ENCODE measurements around the gene DEDD2.

The DEDD2 gene

DNA sequence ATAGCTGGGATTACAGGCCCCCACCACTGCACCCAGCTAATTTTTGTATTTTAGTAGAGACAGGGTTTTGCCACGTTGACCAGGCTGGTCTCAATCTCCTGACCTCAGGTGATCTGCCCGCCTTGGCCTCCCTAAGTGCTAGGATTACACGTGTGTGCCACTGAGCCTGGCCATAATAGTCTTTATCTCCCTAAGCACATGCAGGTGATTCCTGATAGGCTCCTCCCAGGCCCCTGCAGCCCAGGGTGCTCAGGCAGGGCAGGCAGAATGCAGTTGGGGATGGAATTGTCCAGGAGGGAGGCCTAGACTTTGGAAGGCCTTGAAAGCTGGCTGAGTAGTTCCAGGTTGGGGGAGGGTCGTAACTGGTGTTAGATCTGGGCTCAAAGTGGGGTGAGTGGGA is 11.2 kb upstream of the DEDD2 start:
- no peak for DNase-seq (ENCODE audit: low read depth in 2 of 2)

DNA sequence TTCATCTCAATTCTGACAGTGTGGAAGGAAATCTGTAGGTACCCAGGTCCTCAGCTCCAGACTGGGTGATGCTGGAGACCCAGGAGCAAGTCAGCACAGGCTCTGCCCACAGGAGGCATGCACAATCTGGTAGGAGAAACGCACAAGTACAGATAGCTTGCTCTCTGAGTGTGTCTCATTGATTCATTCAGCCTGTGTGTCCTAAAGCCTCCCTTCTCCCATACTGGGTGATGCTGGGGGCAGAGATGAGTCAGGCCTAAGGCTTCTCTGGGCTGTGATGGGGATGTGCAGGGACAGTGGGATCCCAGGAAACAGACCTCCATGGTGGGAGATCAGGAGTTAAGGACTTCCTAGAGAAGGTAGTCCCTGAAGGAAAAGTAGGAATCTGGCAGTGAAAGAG is 9.4 kb upstream of the DEDD2 start:
- no peak for DNase-seq (ENCODE audit: low read depth in 2 of 2)

DNA sequence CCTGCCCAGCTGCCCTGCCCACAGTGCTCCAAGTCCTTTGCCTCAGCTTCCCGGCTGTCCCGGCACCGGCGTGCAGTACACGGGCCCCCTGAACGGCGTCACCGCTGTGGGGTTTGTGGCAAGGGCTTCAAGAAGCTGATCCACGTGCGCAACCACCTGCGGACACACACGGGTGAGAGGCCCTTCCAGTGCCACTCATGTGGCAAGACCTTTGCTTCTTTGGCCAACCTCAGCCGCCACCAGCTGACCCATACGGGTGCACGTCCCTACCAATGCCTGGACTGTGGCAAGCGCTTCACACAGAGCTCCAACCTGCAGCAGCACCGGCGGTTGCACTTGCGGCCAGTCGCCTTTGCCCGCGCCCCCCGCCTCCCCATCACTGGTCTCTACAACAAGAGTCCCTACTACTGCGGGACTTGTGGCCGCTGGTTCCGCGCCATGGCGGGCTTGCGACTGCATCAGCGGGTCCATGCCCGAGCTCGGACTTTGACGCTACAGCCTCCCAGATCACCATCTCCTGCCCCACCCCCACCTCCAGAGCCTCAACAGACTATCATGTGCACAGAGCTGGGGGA is 8.3 kb upstream of the DEDD2 start:
- DNase-seq (ENCODE audit: low read depth in 2 of 2), result no peak

DNA sequence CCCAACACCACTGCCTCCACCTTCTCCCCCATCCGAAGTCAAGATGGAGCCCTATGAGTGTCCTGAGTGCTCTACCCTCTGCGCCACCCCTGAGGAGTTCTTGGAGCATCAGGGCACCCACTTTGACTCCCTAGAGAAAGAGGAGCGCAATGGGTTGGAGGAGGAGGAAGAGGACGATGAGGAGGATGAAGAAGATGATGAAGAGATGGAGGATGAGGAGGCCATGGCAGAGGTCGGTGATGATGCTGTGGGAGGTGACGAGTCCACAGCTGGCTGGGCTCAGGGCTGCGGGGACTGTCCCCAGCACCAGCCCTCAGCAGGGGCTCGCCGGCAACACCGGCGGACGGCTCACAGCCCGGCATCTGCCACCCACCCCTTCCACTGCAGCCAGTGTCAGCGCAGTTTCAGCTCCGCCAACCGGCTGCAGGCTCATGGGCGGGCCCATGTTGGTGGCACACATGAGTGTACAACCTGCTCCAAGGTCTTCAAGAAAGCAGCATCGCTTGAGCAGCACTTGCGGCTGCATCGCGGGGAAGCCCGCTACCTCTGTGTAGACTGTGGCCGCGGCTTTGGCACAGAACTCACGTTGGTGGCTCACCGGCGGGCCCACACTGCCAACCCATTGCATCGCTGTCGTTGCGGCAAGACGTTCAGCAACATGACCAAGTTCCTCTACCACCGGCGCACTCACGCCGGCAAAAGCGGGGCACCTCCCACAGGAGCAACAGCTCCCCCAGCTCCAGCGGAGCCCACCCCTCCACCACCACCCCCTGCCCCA is 7.7 kb upstream of the DEDD2 start:
- DNase-seq (ENCODE audit: low read depth in 2 of 2), result no peak

DNA sequence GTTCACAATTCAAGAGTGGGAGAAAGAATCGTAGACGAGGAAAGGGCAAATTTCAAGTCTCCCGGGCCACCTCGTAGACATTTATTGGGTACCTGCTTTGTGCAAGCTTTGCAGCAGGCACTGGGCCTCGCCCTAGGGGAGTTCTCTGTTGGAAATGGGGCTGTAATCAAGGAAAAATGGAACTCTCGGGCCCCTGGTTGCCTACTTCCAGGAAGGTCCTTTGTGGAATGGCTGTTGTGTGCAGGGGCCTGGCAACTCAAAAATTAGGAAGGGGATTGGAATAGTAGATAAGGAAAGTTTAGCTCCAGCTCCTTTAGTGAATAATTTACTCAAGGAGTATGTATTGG is 3.2 kb upstream of the DEDD2 start:
- no peak for DNase-seq (ENCODE audit: low read depth in 2 of 2)

DNA sequence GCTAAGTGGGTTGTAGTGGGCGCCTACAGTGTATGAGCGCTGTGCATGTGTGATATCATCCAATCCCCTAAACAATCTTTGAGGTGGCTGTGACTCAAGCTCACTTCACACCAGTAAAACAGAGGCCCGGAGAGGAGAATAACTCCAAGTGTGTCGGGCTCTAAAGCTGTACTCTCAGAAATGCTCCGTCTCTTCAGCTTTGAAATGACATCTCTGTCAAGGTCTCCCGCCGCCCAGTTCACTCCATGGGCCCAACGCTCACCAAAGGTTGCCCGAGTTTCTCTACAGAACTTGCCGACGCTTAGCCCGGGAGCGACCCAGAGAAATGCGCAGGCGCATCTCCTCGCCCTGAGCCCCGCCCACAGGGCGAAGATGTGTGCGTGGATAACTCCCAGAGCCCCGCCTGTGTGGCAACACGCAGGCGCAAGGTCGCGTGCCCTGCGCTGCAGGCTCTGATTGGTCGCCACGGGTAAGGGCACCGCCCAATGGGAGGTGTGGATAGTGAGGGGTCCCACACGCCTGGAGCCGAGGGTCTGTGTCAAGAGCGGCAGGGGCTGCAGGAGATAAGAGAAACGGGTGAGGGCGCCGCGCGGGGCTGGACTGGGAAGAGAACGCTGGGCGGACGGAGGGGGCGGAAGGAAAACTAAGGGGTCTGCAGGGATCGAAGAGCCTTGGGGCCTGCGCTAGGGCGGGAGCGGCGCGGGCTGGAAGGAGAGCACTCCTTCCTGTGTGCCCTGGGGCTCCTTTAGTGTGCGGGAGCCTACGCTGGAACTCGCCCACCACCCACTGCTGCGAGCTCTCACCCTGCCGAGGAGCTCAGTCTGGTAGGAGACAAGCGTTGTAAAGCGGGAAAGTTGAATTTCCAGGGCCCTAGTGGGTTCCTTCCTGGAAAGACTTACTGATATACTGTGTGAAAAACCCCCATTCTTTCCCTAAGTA is 2.6 kb upstream of the DEDD2 start, which contains the start of gene ZNF526:
Gene ZNF526 (plus strand): TSS at position 501 of the 939 bp plus-strand sequence. CDS start 4,092 bp downstream, outside the sequence.
- DNase-seq (ENCODE audit: low read depth in 2 of 2), result peak; percentile 94 to 97

DNA sequence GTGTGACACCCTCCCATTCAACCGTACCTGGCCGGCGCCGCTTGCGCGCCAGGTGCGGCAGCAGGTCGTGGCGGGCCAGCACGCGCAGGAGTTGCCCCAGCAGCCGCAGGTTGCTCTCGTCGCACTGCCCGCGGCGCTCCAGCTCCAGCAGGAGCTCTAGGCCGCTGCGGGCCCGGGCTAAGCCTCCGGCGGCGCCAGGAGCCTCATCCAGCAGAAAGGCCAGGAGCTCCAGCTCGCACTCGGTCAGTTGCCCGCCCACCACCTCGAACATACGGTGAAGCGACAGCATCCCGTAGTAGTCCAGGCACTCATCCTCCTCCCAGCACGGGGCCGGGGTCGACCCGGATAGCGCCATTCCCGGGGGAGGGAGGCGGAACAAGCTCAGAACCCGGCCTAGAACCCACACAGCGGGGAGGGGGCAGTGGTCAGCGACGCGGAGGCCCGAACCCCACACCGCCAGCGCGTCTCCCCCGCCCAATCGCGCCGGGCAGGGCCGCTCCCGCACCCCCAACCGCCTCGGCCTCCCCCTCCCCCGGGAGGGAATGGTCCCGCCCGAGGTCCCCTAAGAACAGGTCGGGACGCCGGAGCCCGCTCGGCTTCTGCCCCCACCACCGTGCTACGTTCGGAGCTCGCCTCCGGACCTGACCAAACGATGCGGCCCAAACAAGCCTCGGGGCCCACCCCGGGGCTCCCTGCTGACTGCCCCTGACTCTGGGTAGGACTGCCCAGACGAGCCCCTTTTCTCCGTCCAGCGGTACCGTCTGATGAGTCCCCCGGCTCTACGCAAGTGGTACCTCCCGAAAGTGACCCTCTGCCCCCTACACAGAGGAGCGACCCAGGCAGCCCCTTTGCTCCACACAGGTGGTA is 591 bp downstream of the DEDD2 start:
- DNase-seq (ENCODE audit: low read depth in 2 of 2), result no peak

DNA sequence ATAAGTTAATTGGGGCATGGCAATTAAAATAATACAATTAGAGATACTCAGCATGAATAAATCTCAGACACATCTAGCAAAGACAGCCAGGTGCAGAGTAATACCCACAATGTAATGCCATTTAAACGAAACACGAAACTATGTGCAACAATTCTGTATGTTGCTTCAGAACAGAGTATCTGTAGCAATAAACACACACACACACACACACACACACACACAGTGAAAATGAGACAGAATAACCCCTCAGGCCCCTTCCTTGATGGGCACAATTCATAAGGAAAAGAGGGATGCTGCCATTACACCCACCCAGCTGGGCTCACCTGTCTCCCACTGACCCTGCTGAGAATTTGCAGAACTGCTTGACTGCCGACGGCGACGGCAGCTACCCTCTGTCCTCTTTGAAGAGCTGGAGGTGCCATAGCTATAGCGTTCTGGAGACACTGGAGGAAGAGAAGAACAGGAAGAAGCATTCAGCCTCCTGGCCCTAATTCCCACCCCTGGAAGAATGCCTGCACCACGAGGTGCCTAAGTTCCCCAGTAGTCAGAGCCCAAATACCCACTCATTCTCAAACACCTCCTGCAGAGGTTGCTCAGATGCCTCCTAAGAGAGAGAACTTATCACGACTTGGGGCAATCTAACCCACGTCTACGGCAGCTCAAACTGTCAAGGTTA is 2.5 kb downstream of the DEDD2 start:
- DNase-seq (ENCODE audit: low read depth in 2 of 2), result no peak

DNA sequence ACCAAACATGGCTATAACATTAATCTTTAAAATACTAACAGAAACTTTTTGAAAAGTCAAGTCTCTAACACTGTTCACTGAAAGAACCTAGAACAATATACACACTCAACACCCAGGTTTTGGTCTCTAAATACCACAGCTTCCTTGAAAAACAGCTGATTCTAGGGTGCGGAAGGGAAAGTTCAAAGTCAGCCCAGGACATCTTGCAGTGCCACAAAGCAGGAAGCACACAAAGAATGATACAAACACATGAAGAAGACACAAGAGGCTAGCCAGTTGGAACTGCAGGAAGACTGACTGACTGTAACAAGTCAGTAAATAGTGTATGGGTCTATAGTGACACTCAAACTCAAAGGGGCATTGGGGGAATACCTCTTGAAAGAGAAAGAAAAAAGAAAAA is 4.6 kb downstream of the DEDD2 start:
- DNase-seq (ENCODE audit: low read depth in 2 of 2), result no peak

DNA sequence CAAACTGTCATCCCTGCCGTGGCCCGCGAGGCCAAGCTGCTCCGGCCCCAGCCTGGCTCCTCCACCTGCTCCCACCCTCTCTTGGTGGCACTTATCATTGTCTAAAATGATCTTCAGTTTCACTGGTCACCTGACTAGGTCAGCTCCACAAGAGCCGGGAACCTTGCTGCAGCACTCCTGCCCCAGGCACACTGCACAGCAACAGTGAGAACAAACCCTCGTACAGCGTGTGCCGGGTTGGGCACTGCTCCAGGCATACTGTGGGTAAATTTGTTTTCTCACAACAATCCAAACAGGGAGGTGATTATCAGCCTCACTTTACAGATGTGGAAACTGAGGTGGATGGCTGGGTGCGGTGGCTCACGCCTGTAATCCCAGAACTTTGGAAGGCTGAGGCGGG is 8.9 kb downstream of the DEDD2 start:
- no peak for DNase-seq (ENCODE audit: low read depth in 2 of 2)

DNA sequence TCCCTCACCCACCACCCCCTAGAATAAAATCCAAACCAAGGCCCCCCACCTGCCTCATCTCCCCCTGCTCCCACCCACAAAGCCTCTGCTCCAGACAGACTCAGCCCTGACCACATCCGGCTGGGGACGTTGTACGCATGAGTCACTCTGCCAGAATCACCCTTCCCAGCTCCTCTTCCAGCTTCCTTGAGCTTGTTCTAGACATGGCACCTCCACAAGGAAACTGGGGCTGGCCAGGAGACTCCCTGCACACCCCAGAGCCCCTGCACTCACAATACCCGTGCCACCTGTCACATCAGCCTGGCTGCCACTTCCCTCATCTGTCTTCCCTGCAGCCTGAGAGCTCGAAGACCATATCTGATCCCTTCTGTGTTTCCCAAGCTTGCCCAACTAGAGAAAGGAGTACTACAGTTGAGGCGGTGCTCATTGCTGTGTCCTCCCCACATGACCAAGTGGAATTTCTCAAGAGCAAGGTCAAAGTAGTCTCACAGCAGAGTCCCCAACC is 9.7 kb downstream of the DEDD2 start:
- no peak for DNase-seq (ENCODE audit: low read depth in 2 of 2)

DNA sequence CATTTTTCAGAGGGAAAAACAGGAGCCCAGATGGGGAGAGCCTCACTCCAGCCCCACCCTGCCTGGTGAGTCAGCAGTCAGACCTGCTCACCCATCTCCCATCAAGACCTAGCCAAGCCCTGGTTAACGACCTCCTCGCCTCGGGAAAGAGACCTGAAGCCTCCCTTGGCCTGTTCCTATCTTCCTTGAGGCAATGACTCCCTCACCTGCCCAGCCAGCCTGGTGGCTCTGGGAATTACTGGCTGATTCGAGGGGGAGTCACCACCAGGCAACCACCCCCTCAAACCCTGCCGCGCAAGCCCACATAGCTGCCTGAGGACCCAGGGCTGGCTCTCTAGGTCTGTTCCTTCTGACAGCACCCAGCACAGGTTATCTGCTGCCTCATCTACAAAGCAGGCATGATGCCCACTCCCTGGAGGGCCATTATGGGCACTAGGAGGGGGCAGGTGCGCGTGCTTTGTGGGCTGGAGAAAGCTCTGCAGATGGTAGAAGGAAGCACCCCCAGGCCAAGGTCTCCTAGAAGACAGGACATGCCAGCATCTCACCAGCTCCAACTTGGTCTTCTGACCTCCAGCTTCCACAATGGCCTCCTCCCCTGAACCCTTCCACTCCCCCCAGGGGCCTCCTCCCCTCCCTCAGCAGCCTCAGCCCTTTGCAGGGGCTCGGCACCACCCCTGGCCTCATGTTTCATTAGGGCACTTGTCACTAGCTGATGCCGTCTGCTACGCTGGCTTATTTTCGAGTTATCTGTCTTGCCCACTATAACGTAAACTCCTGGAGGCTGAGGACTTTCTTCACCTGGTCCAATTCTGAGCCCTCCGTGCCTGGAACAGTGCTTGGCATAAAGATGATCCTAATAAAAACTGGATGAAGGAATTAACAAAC is 10.4 kb downstream of the DEDD2 start:
- no peak for DNase-seq (ENCODE audit: low read depth in 2 of 2)

DNA sequence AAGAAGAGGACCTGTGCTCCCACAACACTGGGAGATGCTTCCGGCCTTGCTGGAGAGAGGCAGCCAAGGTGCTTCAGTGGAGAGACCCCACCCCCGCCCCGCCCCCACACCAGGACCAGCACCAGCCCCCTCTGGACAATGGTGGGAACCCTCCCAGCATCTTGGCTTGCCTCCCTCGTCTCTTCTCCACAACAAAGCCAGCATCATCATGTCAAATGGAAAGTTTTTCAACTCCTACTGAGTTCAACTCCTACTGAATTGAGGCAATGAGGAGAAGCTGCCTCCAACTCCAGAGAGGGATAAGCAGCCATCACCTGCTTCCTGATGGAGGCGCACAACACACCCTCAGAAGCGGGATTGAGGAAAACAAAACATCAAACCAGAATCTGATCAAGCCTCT is 12.8 kb downstream of the DEDD2 start:
- DNase-seq (ENCODE audit: low read depth in 2 of 2), result no peak

DNA sequence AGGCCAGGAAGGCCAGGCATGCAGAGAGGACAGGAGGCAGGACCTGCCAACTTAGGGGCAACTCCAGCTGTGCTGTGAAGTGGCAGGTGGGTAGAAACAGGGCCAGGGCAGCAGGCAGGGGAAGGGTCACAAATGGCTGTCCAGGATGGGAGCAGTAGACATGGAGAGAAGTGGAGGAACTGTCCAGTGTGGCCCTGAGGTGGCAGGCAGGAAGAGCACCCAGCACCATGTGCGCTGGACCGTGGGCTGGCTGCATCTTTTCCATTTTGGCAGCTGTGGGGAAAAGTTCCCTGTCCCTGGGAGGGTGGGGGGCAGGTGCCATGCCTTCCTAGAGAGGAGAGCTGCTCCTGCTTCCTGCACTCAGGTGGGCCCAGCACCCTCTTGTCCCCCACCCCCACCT is 13.8 kb downstream of the DEDD2 start:
- no peak for DNase-seq (ENCODE audit: low read depth in 2 of 2)

DNA sequence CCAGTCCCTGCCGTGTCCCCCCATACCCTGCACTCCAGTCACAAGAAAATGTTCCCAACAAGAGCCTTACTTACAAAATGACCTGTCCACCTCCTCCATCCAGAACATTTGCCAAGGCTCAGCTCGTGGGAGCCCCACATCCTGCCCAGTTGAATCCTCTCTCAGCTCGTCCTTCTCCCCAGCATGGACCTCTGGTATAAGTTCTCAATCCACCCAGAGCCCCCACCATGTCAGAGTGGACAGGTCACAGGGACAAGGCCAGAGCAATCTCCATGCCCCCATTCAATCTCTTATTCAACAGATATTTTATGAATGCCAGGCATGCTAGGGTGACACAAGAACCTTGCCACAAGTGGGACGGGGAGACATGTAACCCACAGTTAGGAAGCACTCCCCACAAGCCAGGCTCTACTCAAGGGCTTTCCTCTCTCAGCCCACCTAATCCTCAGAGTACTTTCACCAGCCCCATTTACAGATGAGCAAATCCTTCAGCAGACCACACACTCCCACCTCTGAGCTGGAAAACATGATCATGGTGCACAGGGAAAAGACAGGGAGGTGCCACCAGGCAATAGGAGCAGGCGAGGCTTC is 15.1 kb downstream of the DEDD2 start:
- no peak for DNase-seq (ENCODE audit: low read depth in 2 of 2)

DNA sequence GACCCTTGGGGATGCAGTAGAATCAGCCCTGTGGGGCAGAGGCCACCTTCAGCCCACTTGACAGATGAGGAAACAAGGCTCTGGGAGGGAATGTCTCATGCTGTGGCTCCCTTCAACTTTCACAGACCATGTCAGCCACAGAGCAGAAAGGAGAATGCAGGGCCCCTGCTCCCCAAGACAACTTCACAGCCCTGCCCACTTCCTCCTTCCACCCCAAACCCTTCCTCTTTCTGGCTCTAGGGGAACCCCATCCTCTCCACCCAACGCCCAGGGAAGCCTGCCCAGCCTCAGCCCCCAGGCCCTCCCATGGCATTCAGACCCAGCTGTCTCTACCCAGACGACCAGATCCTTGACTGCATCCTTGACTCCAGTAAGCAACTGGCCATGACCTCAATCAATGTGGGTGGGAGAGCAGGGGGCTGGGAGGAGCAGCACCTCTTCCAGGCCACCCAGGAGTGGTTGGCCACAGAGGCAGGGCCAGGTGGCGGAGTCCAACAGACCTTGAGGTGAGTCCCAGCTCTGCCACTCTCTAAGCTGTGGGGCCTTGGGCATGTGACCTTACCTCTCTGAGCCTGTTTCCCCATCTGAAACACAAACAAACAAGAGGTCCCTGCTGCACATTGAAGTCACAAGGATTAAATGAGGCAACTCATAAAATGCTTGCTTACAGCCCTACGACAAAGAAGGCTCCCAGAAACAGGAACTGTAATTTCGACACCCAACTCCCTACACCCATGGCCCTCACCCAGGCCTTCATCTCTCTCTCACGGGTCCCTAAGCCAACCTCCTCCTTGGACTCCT is 15.8 kb downstream of the DEDD2 start:
- DNase-seq (ENCODE audit: low read depth in 2 of 2), result peak in 1 of 2 donors; percentile 45

DNA sequence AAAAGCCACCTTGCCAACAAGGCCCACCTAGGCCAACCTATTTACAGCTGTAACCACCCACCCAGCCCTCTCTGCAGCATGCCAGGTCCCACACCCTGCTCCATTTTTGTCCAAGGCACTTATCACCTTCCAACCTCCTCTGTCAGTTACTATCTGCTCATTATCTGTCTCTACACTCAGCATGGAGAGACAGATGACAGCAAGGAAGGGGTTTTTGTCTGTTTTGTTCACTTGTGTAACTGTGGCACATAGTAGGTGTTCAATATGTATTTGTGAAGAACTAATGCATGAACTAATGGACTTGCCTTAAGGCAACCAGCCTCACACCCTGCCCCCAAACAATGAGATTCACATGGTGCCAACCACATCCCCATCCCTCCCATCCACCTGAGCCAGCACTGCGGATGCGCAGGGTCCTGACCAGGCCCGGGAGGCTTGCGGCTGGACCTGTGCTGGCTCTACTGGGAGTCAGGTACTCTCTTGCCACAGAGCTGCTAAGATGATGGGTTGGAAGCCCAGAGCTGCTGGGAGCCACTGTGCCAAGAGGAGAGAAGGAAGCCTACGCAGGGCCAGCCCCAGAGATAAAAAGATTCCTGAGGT is 17.3 kb downstream of the DEDD2 start:
- DNase-seq (ENCODE audit: low read depth in 2 of 2), result no peak

DNA sequence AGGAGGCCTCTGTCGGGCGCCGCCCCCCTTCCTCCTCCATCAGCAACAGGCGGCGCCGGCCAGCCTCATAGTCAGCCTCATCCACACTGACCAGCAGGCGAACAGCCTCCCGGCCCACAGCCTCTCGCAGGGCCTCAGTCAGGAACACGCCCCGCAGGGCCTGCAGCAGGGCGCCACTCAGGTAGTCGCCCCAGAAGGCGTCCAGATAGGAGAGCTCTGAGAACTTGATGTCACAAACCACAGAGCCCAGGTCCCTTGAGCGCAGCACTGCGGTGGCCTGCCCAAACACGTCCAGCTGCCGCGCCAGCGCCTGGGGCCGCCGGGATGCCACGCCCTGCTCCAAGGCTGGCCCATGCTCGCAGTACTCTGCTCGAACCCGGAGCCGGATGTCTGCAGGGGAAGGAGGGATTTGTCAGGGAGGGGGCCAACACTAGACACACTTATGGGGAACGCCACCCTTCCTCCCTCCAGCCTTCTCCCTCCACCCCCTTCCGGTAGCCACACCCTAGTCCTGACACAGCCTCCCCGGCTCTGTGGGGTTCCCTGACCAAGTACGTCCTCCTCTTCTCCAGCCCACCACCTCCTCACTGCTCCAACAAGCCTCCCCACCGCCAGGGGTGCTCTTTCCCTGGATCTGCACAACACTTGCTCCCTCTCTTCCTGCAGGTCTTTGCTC is 17.9 kb downstream of the DEDD2 start:
- DNase-seq (ENCODE audit: low read depth in 2 of 2), result no peak
